Mesendoderm (in vitro differentiated cells): Measurements from ENCODE around the gene ATG7.

Experiments used
- DNase-seq: peaks from one replicate; pipeline ENCODE4 v3.0.0; 2013
- H2AK5ac ChIP-seq: 2 replicates; pipeline ENCODE4 v1.6.1; 2013; ENCODE audit warnings: low read length, inconsistent platforms
- H2BK120ac ChIP-seq: 2 replicates; pipeline ENCODE4 v1.6.1; 2013; ENCODE audit warnings: low read depth, mild to moderate bottlenecking, low read length, moderate library complexity, mixed read lengths
- H2BK15ac ChIP-seq: replicated peaks from 2 replicates; pipeline ENCODE4 v1.6.1; 2013; ENCODE audit warnings: low read depth, mild to moderate bottlenecking, moderate library complexity
- H2BK5ac ChIP-seq: 2 replicates; pipeline ENCODE4 v1.6.1; 2013; ENCODE audit warnings: low read length, inconsistent platforms
- H3K18ac ChIP-seq: 2 replicates; pipeline ENCODE4 v1.6.1; 2013; ENCODE audit warnings: mild to moderate bottlenecking, low read length, mixed read lengths
- H3K23ac ChIP-seq: one replicate; pipeline ENCODE4 v1.6.1; 2013; ENCODE audit warnings: low read length
- H3K27ac ChIP-seq: 2 replicates; pipeline ENCODE4 v1.5.1; 2013; ENCODE audit warnings: low read depth, mild to moderate bottlenecking, inconsistent platforms, low read length, moderate library complexity
- H3K27me3 ChIP-seq: 2 replicates; pipeline ENCODE4 v1.6.1; 2013; ENCODE audit warnings: low read length, control low read depth, mild to moderate bottlenecking, inconsistent platforms; ENCODE audit not compliant: insufficient read depth, poor library complexity
- H3K36me3 ChIP-seq: 2 replicates; pipeline ENCODE4 v1.6.1; 2013; ENCODE audit warnings: low read length, inconsistent platforms; ENCODE audit not compliant: control insufficient read depth, insufficient read depth
- H3K4ac ChIP-seq: one replicate; pipeline ENCODE4 v1.6.1; 2013; ENCODE audit warnings: low read depth, mild to moderate bottlenecking, low read length, moderate library complexity
- H3K4me1 ChIP-seq: 2 replicates; pipeline ENCODE4 v1.6.1; 2013; ENCODE audit warnings: low read depth, low read length, inconsistent platforms; ENCODE audit not compliant: control insufficient read depth
- H3K4me2 ChIP-seq: 2 replicates; pipeline ENCODE4 v1.6.1; 2013; ENCODE audit warnings: low read length
- H3K4me3 ChIP-seq: 2 replicates; pipeline ENCODE4 v1.5.1; 2013; ENCODE audit warnings: mild to moderate bottlenecking, low read length
- H3K56ac ChIP-seq: one replicate; pipeline ENCODE4 v1.6.1; 2013; ENCODE audit warnings: low read length
- H3K79me1 ChIP-seq: 2 replicates; pipeline ENCODE4 v1.6.1; 2013; ENCODE audit warnings: low read length, inconsistent platforms
- H3K79me2 ChIP-seq: 2 replicates; pipeline ENCODE4 v1.6.1; 2013; ENCODE audit warnings: mild to moderate bottlenecking, low read length; ENCODE audit not compliant: control insufficient read depth, insufficient read depth
- H3K9ac ChIP-seq: 2 replicates; pipeline ENCODE4 v1.6.1; 2013; ENCODE audit warnings: low read length, inconsistent platforms
- H4K5ac ChIP-seq: one replicate; pipeline ENCODE4 v1.6.1; 2013; ENCODE audit warnings: low read length
- H4K8ac ChIP-seq: one replicate; pipeline ENCODE4 v1.6.1; 2013; ENCODE audit warnings: low read depth, mild to moderate bottlenecking, control low read depth, low read length, moderate library complexity
- WGBS: extraction: QIAGEN DNeasy Blood & Tissue Kit; methylation state at CpG from one replicate; pipeline ENCODE4 v1.1.7; 2013; ENCODE audit warnings: low lambda C conversion rate, missing lambda C conversion rate; ENCODE audit not compliant: insufficient coverage; ENCODE audit errors: extremely low coverage; 5-methylcytosine and 5-hydroxymethylcytosine counted together

ATG7 gene

DNA sequence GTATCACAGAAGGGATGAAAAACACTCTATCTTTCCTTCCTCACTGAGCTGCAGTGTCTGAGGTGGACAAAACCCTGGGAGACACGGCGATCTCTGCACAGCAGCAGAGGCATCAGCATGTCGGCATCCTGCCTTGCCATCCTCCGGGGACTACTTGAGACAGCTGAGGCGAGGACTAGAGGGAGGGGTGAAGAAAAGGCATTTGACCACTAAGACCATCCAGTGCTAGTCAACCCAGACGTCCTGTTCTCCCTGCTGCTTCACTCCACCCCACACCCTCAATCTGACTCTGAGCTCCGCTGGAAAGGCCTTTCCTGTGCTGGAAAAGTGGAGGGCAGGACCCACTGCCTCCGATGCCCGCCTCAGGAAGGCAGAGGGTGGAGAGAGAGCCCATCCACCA is 304.3 kb downstream of the ATG7 start:
- DNase-seq = no peak
- no peak overlapping the region for H3K56ac ChIP-seq
- H3K79me2 ChIP-seq = peaks cover 37% of the 10 kb centered on the region
- no peak overlapping the region for H2AK5ac ChIP-seq
- no CpG with 5 or more reads among the region's 9 CpGs for WGBS
- no peak overlapping the region for H2BK15ac ChIP-seq
- no peak overlapping the region for H2BK120ac ChIP-seq
- no peaks in the 10 kb centered on the region for H3K36me3 ChIP-seq
- H3K27ac ChIP-seq = no peak overlapping the region
- no peak overlapping the region for H3K18ac ChIP-seq
- no peak overlapping the region for H3K9ac ChIP-seq
- no peaks in the 10 kb centered on the region for H3K4me1 ChIP-seq
- no peaks in the 10 kb centered on the region for H3K27me3 ChIP-seq
- H4K5ac ChIP-seq = no peak overlapping the region
- H4K8ac ChIP-seq = no peak overlapping the region
- H3K23ac ChIP-seq = peak overlapping the region; percentile 15
- peaks cover 33% of the 10 kb centered on the region for H3K79me1 ChIP-seq
- no peak overlapping the region for H2BK5ac ChIP-seq
- H3K4ac ChIP-seq = no peak overlapping the region
- H3K4me3 ChIP-seq = no peak overlapping the region
- H3K4me2 ChIP-seq = no peak overlapping the region

- peaks cover 3% of the 10 kb centered on the region for H3K4me1 ChIP-seq
- no peaks in the 10 kb centered on the region for H3K36me3 ChIP-seq
- no peak overlapping the region for H3K27ac ChIP-seq
- H4K5ac ChIP-seq = no peak overlapping the region
- no peak overlapping the region for H3K23ac ChIP-seq
- H3K18ac ChIP-seq = no peak overlapping the region
- H3K4ac ChIP-seq = no peak overlapping the region
- H3K4me3 ChIP-seq = no peak overlapping the region
- H2BK5ac ChIP-seq = no peak overlapping the region
- whole genome bisulfite sequencing = no CpG with 5 or more reads among the region's 8 CpGs
- no peak overlapping the region for H2BK120ac ChIP-seq
- H3K27me3 ChIP-seq = no peaks in the 10 kb centered on the region
- no peak overlapping the region for H3K4me2 ChIP-seq
- no peak overlapping the region for H2BK15ac ChIP-seq
- no peak overlapping the region for H3K9ac ChIP-seq
- H3K79me2 ChIP-seq = peaks cover 42% of the 10 kb centered on the region
- H2AK5ac ChIP-seq = no peak overlapping the region
- H3K79me1 ChIP-seq = peaks cover 35% of the 10 kb centered on the region
- no peak for DNase-seq
- no peak overlapping the region for H4K8ac ChIP-seq
- H3K56ac ChIP-seq = no peak overlapping the region
Observed at GRCh38 chr3:11578169-11578568, 306.0 kb downstream of the ATG7 start.

- no peaks in the 10 kb centered on the region for H3K36me3 ChIP-seq
- H3K56ac ChIP-seq = no peak overlapping the region
- no peak overlapping the region for H4K5ac ChIP-seq
- no peak overlapping the region for H3K9ac ChIP-seq
- H3K4me2 ChIP-seq = no peak overlapping the region
- H3K4ac ChIP-seq = no peak overlapping the region
- no peak overlapping the region for H3K27ac ChIP-seq
- DNase-seq = no peak
- H3K23ac ChIP-seq = no peak overlapping the region
- no peak overlapping the region for H2BK5ac ChIP-seq
- no peaks in the 10 kb centered on the region for H3K27me3 ChIP-seq
- no CpG with 5 or more reads among the region's 2 CpGs for WGBS
- no peak overlapping the region for H2BK15ac ChIP-seq
- peaks cover 3% of the 10 kb centered on the region for H3K4me1 ChIP-seq
- no peak overlapping the region for H3K18ac ChIP-seq
- H2BK120ac ChIP-seq = no peak overlapping the region
- no peak overlapping the region for H2AK5ac ChIP-seq
- H3K79me2 ChIP-seq = peaks cover 49% of the 10 kb centered on the region
- H3K4me3 ChIP-seq = no peak overlapping the region
- no peak overlapping the region for H4K8ac ChIP-seq
- H3K79me1 ChIP-seq = peaks cover 34% of the 10 kb centered on the region
Observed at GRCh38 chr3:11580645-11581044, 308.4 kb downstream of the ATG7 start.

DNA sequence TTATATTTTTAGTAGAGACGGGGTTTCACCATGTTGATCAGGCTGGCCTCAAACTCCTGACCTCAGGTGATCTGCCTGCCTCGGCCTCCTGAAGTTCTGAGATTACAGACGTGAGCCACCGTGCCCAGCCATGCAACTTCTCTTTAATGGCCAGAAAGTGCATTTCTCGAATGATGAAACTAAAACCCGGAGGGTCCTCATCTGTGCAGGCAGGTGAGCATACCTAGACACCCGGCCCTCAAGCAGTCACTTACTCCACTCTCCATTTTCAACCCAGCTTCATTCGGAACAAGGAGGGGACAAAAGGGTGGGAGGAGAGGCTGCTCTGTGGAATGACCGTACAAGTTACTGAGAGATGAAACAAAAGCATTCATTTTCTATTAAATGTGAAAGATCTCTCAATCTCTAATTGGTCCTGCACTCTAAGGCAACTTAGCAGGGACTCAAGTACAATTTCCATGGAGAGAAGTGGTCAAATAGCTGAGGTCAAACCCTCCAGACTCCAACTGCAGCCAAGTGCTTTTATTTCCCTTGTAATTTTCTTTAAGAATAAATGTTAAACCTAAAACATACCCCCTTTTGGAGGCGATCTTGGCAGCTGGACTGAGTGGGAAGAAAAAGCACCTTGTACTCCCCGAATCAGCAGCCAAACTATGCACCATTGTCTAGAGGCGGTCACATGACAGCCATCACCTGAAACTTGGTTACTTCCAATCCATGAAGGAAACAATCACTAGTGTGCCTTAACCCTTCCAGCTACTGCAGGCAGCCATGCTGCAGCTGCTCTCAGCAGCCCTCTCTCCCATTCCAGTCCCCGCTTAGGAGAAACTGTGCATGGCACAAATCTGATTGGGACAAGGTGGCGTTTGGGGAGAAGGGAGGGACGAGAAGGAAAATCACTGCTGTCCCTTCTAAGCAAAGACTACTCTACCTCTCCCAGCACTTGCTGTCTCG is 309.3 kb downstream of the ATG7 start:
- Histone ChIP-seq H3K36me3 (no peaks in the 10 kb centered on the region), H3K4ac (no peak overlapping the region), H3K4me2 (peak overlapping the region; percentile 15), H3K79me2 (peaks cover 48% of the 10 kb centered on the region), H3K23ac (no peak overlapping the region), H4K5ac (peak overlapping the region; percentile 17), H3K79me1 (peaks cover 30% of the 10 kb centered on the region), H4K8ac (no peak overlapping the region), H3K18ac (peak overlapping the region; percentile 5), H3K27me3 (no peaks in the 10 kb centered on the region), H3K27ac (peak overlapping the region; percentile 9), H3K9ac (peak overlapping the region; percentile 38), H3K4me3 (no peak overlapping the region), H3K56ac (peak overlapping the region; percentile 75), H2AK5ac (no peak overlapping the region), H3K4me1 (peaks cover 3% of the 10 kb centered on the region), H2BK5ac (peak overlapping the region; percentile 66), H2BK15ac (no peak overlapping the region), H2BK120ac (no peak overlapping the region)
- no CpG with 5 or more reads among the region's 16 CpGs for WGBS
- DNase-seq = peak; percentile 36

DNA sequence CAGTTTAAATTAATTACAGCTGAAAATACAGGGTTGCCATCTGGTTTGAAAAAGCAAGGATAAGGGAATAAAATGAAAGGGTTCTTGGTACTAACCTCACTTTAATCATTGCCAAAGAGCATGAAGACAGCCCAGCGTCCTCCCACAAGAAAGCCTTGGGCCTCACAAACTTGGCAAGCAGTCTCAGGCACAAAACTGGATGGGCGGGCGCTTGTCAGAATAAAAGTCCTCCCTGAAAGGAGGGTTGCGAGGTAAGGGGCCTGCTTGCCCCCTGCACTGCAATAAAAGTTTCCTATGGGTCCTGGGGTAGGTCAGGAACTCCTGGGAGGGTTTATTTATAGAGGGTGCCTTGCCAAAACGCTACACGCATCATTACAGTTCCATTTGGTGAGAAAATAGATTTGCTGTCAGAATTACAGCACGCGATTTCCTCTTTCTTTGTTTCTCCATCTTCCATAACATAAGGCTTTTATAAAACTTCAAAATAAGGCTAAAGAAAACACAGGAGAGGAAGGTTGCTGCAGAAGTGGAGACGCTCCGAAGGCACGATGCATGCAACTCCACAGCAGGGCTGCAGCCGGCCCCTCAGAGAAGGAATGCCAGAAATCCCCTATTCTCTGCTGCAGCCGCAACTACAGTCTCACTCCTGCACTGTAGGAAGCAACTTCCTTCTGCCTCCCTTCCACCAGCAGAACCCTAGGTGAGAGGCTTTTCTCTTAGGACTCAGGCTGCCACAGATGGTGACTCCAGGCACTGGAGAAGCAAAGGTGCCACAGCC is 310.2 kb downstream of the ATG7 start:
- peak overlapping the region; percentile 28 for H3K4me2 ChIP-seq
- H3K27me3 ChIP-seq = no peaks in the 10 kb centered on the region
- no peak overlapping the region for H4K8ac ChIP-seq
- DNase-seq = peak; percentile 79
- no peak overlapping the region for H2AK5ac ChIP-seq
- no peak overlapping the region for H3K4ac ChIP-seq
- H3K36me3 ChIP-seq = no peaks in the 10 kb centered on the region
- H3K9ac ChIP-seq = peak overlapping the region; percentile 38
- H3K4me3 ChIP-seq = no peak overlapping the region
- no peak overlapping the region for H4K5ac ChIP-seq
- peaks cover 3% of the 10 kb centered on the region for H3K4me1 ChIP-seq
- H3K79me1 ChIP-seq = peaks cover 28% of the 10 kb centered on the region
- H3K79me2 ChIP-seq = peaks cover 47% of the 10 kb centered on the region
- no peak overlapping the region for H3K23ac ChIP-seq
- no CpG with 5 or more reads among the region's 13 CpGs for WGBS
- no peak overlapping the region for H2BK120ac ChIP-seq
- peak overlapping the region; percentile 75 for H3K56ac ChIP-seq
- H2BK5ac ChIP-seq = peak overlapping the region; percentile 66
- peak overlapping the region; percentile 5 for H3K18ac ChIP-seq
- H2BK15ac ChIP-seq = no peak overlapping the region
- peak overlapping the region; percentile 19 for H3K27ac ChIP-seq
